Tibial nerve (tissue), 3 donors: ENCODE results near the gene UBXN6.

Experiments
- EP300 ChIP-seq, 2 donors: sonication (generic); formaldehyde crosslinking; IDR thresholded peaks; one replicate each; pipeline ENCODE4 v1.6.1; 2017; ENCODE audit warnings: antibody characterized with exemption in 2 of 2, mild to moderate bottlenecking in 1 of 2
- POLR2A ChIP-seq, 2 donors: fragments of 450-650 bp; IDR thresholded peaks; one replicate each; pipeline ENCODE4 v1.6.1; 2017; ENCODE audit warnings: antibody characterized with exemption in 2 of 2, mild to moderate bottlenecking in 2 of 2, moderate library complexity in 2 of 2

DNA sequence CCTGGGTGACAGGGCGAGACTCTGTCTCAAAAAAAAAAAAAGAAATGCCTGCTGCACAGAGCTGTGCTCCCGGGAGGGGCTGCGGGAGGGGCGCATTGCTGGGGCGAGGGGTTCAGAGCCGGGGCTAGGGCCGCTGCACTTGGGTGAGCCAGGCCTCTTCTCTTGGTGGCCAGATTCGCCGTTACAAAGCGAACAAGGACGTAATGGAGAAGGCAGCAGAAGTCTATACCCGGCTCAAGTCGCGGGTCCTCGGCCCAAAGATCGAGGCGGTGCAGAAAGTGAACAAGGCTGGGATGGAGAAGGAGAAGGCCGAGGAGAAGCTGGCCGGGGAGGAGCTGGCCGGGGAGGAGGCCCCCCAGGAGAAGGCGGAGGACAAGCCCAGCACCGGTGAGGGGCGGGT, 41.7 kb upstream of the UBXN6 start:
- no peak for TF ChIP-seq EP300 (IDR thresholded peaks at IDR 0.05)
- no peak for TF ChIP-seq POLR2A (IDR thresholded peaks at IDR 0.05)
